Upper lobe of left lung (tissue), 4 donors: ENCODE measurements around the gene LRRC10B.

ENCODE experiments used
- CTCF ChIP-seq, 6 experiments: fragments of 450-650 bp in 4 of 6; fragments of 200-600 bp in 2 of 6; sonication (generic) in 2 of 6; IDR thresholded peaks; one replicate each; pipeline ENCODE4 v1.5.1; 2016 to 2019; ENCODE audit warnings: antibody characterized with exemption in 6 of 6
- POLR2AphosphoS5 ChIP-seq, 2 donors: sonication (generic); formaldehyde crosslinking; IDR thresholded peaks; one replicate each; pipeline ENCODE4 v1.5.1; 2017; ENCODE audit warnings: antibody characterized with exemption in 2 of 2

GRCh38 chr11:61460474-61460881 lies 48.1 kb upstream of the LRRC10B start:
- TF ChIP-seq CTCF (IDR thresholded peaks at IDR 0.05) (no peak), POLR2AphosphoS5 (IDR thresholded peaks at IDR 0.05) (no peak)
